MCF 10A (cell line): ENCODE results near the gene CISD1. TPM values are rescaled to one million over a fixed set of nuclear protein-coding genes. Genes with fewer than 3 reads are reported as not detected.
A peak's percentile ranks its signal among the peaks of the same experiment; 100 is the strongest.

Experiments used
- BruUV-seq: library from RNA; stranded (reverse); fragments of 400-500 nt; replicated peaks from 2 replicates; lab custom pipeline; 2021; lab: Mats Ljungman, UMichigan
- CTCF ChIA-PET: fragments of 300-600 bp; sonication (Branson Sonifier 250); formaldehyde crosslinking; extraction: SDS; loops from one replicate; lab custom pipeline; 2021; ENCODE audit warnings: antibody characterized with exemption, inconsistent platforms; lab: Yijun Ruan, JAX
- POLR2A ChIA-PET: fragments of 300-600, 350-650 bp; sonication (Branson Sonifier 250); formaldehyde crosslinking; extraction: SDS; loops from one replicate; lab custom pipeline; 2020; ENCODE audit warnings: antibody characterized with exemption, inconsistent platforms; lab: Yijun Ruan, JAX
- DNase-seq: peaks from one replicate; pipeline ENCODE4 v3.0.0-alpha.2; 2018; ENCODE audit not compliant: unreplicated experiment
- H3K27ac Mint-ChIP-seq: one replicate; pipeline ENCODE4 v1.8.0; 2022; ENCODE audit warnings: mild to moderate bottlenecking, low read depth, mixed read lengths; ENCODE audit not compliant: unreplicated experiment
- H3K27me3 Mint-ChIP-seq: one replicate; pipeline ENCODE4 v1.8.0; 2022; ENCODE audit warnings: mixed read lengths; ENCODE audit not compliant: insufficient read depth, unreplicated experiment
- H3K36me3 Mint-ChIP-seq: one replicate; pipeline ENCODE4 v1.8.0; 2022; ENCODE audit warnings: mild to moderate bottlenecking, moderate library complexity, mixed read lengths; ENCODE audit not compliant: insufficient read depth, unreplicated experiment
- H3K4me1 Mint-ChIP-seq: one replicate; pipeline ENCODE4 v1.8.0; 2022; ENCODE audit warnings: mixed read lengths; ENCODE audit not compliant: insufficient read depth, unreplicated experiment
- H3K4me3 Mint-ChIP-seq: one replicate; pipeline ENCODE4 v1.8.0; 2022; ENCODE audit warnings: mild to moderate bottlenecking, moderate library complexity, mixed read lengths; ENCODE audit not compliant: unreplicated experiment
- H3K9me3 Mint-ChIP-seq: one replicate; pipeline ENCODE4 v1.8.0; 2022; ENCODE audit warnings: mixed read lengths; ENCODE audit not compliant: unreplicated experiment
- intact Hi-C: fragments of 100-400 bp; cut with micrococcal nuclease; formaldehyde crosslinking; loops from 2 replicates; pipeline ENCODE4 v1.14.1; 2022
- total RNA-seq: library from RNA; stranded (reverse); gene quantifications from 2 replicates; pipeline ENCODE4 v1.2.3, GENCODE V29; 2022
- TF ChIP-seq, protein P1 (sequence below): fragments of 200-600 bp; IDR thresholded peaks from one replicate; pipeline ENCODE4 v1.8.0; 2022; ENCODE audit warnings: antibody characterized with exemption, mild to moderate bottlenecking; ENCODE audit not compliant: unreplicated experiment

CISD1 gene
- total RNA-seq, 1 experiment from 2014 or later: 58.0 TPM

DNA sequence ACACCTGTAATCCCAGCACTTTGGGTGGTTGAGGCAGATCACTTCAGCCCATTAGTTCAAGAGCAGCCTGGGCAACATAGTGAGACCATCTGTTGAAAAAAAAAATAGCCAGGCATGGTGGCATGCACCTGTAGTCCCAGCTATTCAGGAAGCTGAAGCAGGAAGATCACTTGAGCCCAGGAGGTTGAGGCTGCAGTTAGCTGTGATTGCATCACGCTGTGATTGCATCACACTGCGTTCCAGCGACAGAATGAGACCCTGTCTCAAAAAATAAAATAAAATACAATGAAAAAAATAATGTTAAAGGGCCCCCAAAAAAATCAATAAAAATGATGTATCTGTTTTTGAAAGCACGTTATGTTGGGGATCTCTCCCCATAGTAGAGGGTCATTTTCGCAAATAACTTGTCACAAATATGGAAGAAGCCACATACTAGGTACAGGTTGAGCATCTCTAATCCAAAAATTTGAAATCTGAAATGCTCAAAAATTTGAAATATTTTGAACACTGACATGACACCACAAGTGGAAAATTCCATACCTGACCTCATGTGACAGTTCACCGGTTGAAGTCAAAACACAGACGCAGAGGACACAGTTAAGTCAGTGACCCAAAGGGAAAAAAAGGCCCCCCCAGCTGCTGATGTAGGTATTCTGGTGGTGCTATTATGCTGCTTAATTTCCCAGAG, 9.5 kb downstream of the CISD1 start:
- BruUV-seq: no TSS peak
- H3K4me1 Mint-ChIP-seq: peaks cover 37% of the 10 kb centered on the region
- CTCF ChIA-PET: interaction anchor here (1.1 to 2.4 kb wide), 2 partner anchors 11 to 17 kb away, joined by 3 to 10 read pairs; no protein-coding TSS in a partner anchor
- H3K4me3 Mint-ChIP-seq: no peak overlapping the region
- no peaks in the 10 kb centered on the region for H3K9me3 Mint-ChIP-seq
- H3K27ac Mint-ChIP-seq: no peak overlapping the region
- H3K36me3 Mint-ChIP-seq: peaks cover 30% of the 10 kb centered on the region
- TF ChIP-seq, protein P1, sequence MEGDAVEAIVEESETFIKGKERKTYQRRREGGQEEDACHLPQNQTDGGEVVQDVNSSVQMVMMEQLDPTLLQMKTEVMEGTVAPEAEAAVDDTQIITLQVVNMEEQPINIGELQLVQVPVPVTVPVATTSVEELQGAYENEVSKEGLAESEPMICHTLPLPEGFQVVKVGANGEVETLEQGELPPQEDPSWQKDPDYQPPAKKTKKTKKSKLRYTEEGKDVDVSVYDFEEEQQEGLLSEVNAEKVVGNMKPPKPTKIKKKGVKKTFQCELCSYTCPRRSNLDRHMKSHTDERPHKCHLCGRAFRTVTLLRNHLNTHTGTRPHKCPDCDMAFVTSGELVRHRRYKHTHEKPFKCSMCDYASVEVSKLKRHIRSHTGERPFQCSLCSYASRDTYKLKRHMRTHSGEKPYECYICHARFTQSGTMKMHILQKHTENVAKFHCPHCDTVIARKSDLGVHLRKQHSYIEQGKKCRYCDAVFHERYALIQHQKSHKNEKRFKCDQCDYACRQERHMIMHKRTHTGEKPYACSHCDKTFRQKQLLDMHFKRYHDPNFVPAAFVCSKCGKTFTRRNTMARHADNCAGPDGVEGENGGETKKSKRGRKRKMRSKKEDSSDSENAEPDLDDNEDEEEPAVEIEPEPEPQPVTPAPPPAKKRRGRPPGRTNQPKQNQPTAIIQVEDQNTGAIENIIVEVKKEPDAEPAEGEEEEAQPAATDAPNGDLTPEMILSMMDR: no peak
- no peaks in the 10 kb centered on the region for H3K27me3 Mint-ChIP-seq
- intact Hi-C loops: no loop called here
- DNase-seq: no peak
- POLR2A ChIA-PET: interaction anchor here (0.7 to 1.8 kb wide), 3 partner anchors 10 to 109 kb away, joined by 4 to 10 read pairs (median 4); partner anchors contain the start of genes CISD1 and IPMK

GRCh38 chr10:58278962-58279307, 10.0 kb downstream of the CISD1 start:
- no peaks in the 10 kb centered on the region for H3K27me3 Mint-ChIP-seq
- ChIA-PET CTCF (no interaction called here), POLR2A (interaction anchor here (1.8 kb wide), 1 partner anchor 10 kb away, joined by 10 read pairs; the partner anchor contains the start of genes CISD1 and IPMK)
- intact Hi-C loops: no loop called here
- no peak overlapping the region for H3K27ac Mint-ChIP-seq
- TF ChIP-seq, protein P1: no peak
- peaks cover 35% of the 10 kb centered on the region for H3K4me1 Mint-ChIP-seq
- no peak overlapping the region for H3K4me3 Mint-ChIP-seq
- BruUV-seq: no TSS peak
- H3K36me3 Mint-ChIP-seq: peaks cover 30% of the 10 kb centered on the region
- no peak for DNase-seq
- no peaks in the 10 kb centered on the region for H3K9me3 Mint-ChIP-seq

- intact Hi-C loops: no loop called here
- ChIA-PET POLR2A (interaction anchor here (0.5 to 2.2 kb wide), 5 partner anchors 10 to 494 kb away, joined by 3 to 22 read pairs (median 3); partner anchors contain the start of genes CISD1 and IPMK), CTCF (interaction anchor here (1.5 to 2.1 kb wide), 4 partner anchors 11 to 103 kb away, joined by 3 to 16 read pairs (median 10); partner anchors contain the start of gene CISD1)
- Mint-ChIP-seq H3K36me3 (peaks cover 36% of the 10 kb centered on the region), H3K27ac (peak overlapping the region; percentile 1), H3K4me3 (no peak overlapping the region), H3K27me3 (no peaks in the 10 kb centered on the region), H3K9me3 (no peaks in the 10 kb centered on the region), H3K4me1 (peaks cover 19% of the 10 kb centered on the region)
- no peak for DNase-seq
- BruUV-seq: no TSS peak
- TF ChIP-seq, protein P1: no peak
Observed at GRCh38 chr10:58280477-58280876, 11.5 kb downstream of the CISD1 start.

DNA sequence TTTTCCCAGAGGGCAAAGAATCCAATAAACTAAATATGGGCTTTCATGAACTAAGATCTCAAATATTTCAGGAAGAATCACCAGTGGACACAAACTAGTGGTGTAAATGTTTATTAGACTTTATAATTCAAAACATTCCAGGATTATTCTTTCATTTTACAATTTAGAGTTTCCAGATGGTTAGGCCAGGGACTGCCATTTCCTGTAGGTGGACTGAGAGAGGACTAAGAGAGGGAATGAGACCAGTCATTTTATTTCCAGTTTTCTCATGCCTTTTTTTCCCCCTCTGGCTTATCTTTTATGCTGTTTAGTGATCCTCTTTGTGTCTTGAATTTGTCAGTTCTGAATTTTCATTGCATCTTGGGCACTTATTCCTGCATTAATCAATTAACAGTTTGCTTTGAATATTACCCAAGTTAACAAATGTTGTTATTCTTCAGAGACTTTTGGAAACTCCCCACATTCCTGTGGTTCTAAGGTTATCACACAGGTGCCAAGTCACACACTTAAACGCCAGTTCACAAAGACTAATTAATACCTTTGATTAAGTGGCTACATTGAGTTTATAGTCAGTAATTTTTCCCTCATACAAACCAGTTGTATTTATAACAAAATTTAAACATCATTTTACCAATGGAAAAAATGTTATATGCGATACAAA, 12.3 kb downstream of the CISD1 start:
- POLR2A ChIA-PET: interaction anchor here (0.6 to 2.2 kb wide), 5 partner anchors 9 to 882 kb away, joined by 3 to 22 read pairs (median 3); partner anchors contain the start of genes CISD1 and IPMK

More for the DNA sequence above, 12.3 kb downstream of the CISD1 start:
- no TSS peak for BruUV-seq
- CTCF ChIA-PET: interaction anchor here (0.6 to 2.1 kb wide), 5 partner anchors 10 to 573 kb away, joined by 3 to 16 read pairs (median 6); partner anchors contain the start of gene CISD1
- Mint-ChIP-seq H3K4me1 (peaks cover 17% of the 10 kb centered on the region), H3K36me3 (peaks cover 36% of the 10 kb centered on the region), H3K9me3 (no peaks in the 10 kb centered on the region), H3K27me3 (no peaks in the 10 kb centered on the region), H3K27ac (peak overlapping the region; percentile 47), H3K4me3 (no peak overlapping the region)
- TF ChIP-seq, protein P1: no peak
- intact Hi-C loops: no loop called here
- no peak for DNase-seq
